GM21529 (cell line): ENCODE results near the gene H19.

Experiments
- ATAC-seq: cut with Tn5 transposase; IDR thresholded peaks from one replicate; pipeline ENCODE4 v1.9.1; 2021; ENCODE audit not compliant: unreplicated experiment

The H19 gene

GRCh38 chr11:1983601-1983961, 14.1 kb downstream of the H19 start:
- ATAC-seq = no peak

GRCh38 chr11:1982873-1983600, 14.6 kb downstream of the H19 start:
- ATAC-seq = no peak

GRCh38 chr11:1979607-1980006, 18.0 kb downstream of the H19 start:
- ATAC-seq = no peak

GRCh38 chr11:1978720-1979473, 18.7 kb downstream of the H19 start:
- no peak for ATAC-seq

GRCh38 chr11:1975185-1975584, 22.5 kb downstream of the H19 start:
- ATAC-seq = no peak

- no peak for ATAC-seq
These were observed 26.7 kb downstream of the H19 start for GRCh38 chr11:1970956-1971355.

- ATAC-seq = no peak
These were observed 27.9 kb downstream of the H19 start for GRCh38 chr11:1969776-1970175.

- ATAC-seq = no peak
These were observed 28.6 kb downstream of the H19 start for GRCh38 chr11:1969035-1969434.

- ATAC-seq = no peak
These were observed 29.1 kb downstream of the H19 start for GRCh38 chr11:1968454-1969002.

GRCh38 chr11:1967641-1968225, 29.9 kb downstream of the H19 start:
- ATAC-seq = no peak

GRCh38 chr11:1966531-1966930, 31.1 kb downstream of the H19 start:
- no peak for ATAC-seq

- no peak for ATAC-seq
These were observed 32.7 kb downstream of the H19 start for GRCh38 chr11:1964955-1965354.

GRCh38 chr11:1964348-1964747, 33.3 kb downstream of the H19 start:
- no peak for ATAC-seq

- ATAC-seq = no peak
These were observed 33.8 kb downstream of the H19 start for GRCh38 chr11:1963864-1964263.

- ATAC-seq = no peak
These were observed 37.9 kb downstream of the H19 start for GRCh38 chr11:1959786-1960185.

GRCh38 chr11:1958367-1958766, 39.3 kb downstream of the H19 start:
- no peak for ATAC-seq

GRCh38 chr11:1953489-1954266, 44.0 kb downstream of the H19 start:
- ATAC-seq = no peak

- ATAC-seq = no peak
These were observed 44.7 kb downstream of the H19 start for GRCh38 chr11:1952806-1953482.

GRCh38 chr11:1949922-1950321, 47.7 kb downstream of the H19 start:
- ATAC-seq = no peak

- no peak for ATAC-seq
These were observed 48.3 kb downstream of the H19 start for GRCh38 chr11:1949302-1949701.

GRCh38 chr11:1948389-1948788, 49.3 kb downstream of the H19 start:
- no peak for ATAC-seq
